ENCODE data around the gene TRPM4. TPM values are rescaled to one million over a fixed set of nuclear protein-coding genes. Genes with fewer than 3 reads are reported as not detected.

Gene TRPM4
- 13.4 and 23.1 TPM in 2 replicates for total RNA-seq

DNA sequence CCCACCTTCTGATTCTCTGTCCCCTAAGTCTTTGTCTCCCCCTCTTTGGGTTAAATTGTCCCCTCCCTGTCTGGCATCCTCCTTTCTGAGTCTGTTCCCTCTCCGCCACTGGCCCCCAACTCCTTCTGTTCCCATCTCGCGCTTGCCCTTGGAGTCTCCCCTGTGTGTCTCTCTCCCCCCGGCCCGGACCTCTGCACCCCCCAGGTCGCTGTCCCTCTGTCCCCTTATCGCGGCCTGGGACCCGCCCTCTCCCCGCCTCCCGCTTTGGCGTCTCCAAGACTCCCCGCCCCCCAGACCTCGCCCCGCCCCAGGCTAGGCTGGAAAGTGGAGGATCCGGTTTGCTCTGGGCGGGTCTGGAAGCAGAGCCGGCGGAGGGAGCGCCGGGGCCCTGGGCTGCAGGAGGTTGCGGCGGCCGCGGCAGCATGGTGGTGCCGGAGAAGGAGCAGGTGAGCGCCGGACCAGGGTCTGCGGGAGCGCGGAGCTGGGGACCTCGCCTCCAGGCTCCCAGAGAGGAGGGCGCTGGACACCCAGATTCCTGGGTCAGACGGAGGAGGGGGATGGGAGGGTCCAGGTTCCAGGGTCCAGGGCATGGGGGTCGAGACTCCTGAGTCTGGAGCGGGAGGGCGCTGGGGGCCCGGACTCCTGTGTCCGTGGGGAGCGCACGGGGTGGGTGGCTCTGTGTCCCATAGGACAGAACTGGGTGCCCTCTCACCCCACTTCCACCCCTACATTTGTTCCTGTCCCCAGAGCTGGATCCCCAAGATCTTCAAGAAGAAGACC is at the start of gene TRPM4:
TRPM4 (plus strand) TSS at position 348 of the 780 bp plus-strand sequence; CDS start at position 423, 75 bp downstream.

DNA sequence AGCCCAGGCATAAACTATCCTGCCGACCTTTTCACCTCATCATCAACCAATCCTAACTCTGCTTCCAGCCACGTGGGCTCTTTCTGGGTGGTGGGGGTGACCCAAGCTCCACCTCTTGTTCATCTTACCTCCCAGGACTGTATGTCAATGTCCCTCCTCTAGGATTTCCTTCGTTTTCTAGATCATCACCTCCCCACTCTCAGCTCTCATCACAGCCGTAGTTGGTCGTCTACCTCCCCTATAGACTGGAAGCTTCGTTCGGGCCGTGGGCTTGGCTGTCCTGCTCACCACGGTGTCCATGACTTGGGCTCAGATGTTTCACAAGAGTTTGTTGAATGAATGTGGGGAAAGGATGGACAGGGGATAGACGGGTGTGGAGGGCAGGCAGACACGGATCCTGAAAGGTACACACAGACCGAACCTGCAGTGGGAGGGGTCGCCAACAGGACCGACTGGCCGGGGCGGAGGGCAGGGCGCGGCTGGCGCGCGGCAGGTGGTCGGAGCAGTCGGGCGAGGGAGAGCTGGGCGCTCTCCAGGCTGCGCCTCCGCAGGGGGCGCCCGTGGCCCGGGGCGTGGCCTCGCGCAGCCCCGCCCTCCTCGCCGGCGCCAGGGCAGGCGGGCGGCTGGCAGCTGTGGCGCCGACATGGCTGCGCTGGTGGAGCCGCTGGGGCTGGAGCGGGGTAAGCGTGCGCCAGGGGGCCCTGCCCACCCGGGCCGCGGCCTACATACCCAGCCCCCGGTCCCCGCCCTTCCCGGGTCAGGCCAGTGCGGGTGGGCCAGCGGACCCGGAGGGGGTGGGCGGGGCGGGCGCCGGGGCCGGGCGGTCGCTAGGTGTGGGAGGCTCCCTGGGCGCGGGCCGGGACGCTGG is 43.6 kb upstream of the TRPM4 start, which contains the start of gene LIN7B:
LIN7B (plus strand) TSS at position 609 of the 868 bp plus-strand sequence; CDS start at position 644, 35 bp downstream.

GRCh38 chr19:49118565-49119410 is 38.8 kb upstream of the TRPM4 start, which contains the start of gene C19orf73:
TSS of gene C19orf73 (minus strand) at chr19:49119143. CDS start at chr19:49119022, 121 bp downstream.

DNA sequence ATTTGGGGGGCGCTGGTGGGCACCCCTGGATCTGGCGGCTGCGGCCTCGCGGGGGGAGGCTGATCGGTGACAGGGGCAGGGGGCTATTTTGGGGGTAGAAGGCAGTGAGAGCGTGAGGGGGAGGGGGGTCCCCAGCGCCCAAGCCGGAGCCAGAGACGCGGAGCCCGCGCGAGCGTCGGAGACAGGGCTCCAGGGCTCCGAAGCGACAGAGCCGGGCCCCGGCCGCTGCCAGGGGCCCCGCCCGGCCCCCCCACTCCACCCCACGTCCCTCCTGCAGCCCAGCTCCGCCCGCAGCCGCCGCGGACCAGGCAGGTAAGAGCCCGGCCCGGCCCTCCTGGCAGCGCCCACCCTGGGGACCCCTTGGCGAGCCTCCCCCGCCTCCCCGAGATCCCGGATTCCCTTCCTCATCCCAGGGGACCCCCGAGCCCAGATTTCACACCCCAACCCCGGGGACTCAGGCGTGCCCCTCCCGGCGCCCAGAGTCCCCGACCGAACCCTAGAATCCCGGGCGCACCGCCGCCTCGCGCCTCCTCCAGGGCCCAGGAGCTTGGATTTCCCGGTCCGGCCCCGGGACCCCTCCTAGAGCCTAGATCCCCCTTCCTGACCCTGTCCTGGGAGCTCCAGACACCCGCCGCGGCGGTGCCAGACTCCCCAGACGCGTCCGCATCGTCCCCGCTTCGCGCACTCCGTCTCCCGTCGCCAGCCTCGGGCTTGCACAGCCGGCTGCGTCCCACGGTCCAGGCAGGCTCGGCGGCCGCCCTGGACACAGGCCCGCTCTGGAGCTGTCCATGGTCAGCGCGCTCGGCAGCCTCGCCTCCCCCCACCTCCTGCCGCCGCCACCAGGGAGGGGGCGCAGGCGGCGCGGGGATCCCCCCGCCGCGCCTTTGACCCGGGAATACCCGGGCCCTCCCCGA is 37.9 kb upstream of the TRPM4 start, which contains the start of gene PPFIA3:
PPFIA3 (plus strand) TSS at position 134 of the 914 bp plus-strand sequence. CDS start 8,330 bp downstream, outside the sequence.

DNA sequence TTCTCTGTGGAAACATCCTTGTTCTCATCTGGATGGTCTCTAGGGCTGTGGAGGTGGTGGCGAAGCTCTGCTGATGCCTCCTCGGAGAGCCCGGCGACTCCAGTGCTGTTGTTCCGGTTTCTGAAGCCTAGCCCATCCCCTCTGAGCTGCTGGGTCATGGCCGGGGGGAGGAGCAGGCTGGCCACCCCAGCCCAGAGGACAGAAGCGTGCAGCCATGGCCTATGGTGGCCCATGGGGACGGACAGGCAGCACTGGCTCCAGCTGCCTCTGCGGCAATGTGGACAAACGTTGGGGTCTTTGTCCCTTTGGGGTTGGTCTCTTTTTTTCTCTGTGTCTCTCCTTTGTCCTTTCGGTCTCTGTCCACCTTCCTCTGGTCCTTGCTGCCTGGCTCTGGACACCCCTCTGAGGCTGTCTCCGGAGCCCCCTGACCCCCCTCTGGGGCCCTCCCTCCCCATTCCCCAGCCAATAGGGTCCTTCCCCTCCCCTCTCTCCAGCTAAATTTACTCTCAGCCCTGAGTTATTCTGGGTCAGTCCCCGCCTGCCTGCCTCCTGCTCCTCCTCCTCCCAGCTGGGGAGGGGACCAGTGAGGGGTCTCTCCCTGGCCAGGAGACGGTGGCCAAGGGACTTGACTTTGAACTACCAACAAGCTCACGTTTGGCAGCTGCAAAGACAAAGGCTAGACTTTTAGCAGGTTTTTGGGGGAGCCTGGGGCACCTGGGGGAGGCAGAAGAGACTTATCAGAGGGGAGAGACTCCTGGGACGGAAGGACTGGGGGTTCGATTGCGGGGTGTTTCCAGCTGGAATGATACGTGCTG is 2.4 kb upstream of the TRPM4 start, which contains the start of gene HRC:
HRC (minus strand) TSS at position 392 of the 815 bp plus-strand sequence; CDS start at position 233, 159 bp downstream.

Other genes starting within 250 kb of the TRPM4 start
- not detected in 2 replicates for gene DHDH, start 224.1 kb upstream of the TRPM4 start, total RNA-seq
- gene BAX, start 202.9 kb upstream of the TRPM4 start, total RNA-seq: 116 and 123 TPM in 2 replicates
- gene FTL, start 192.5 kb upstream of the TRPM4 start, total RNA-seq: 2,285 and 3,939 TPM in 2 replicates
- 47.5 and 55.9 TPM in 2 replicates for gene GYS1, start 164.5 kb upstream of the TRPM4 start, total RNA-seq
- gene RUVBL2, start 163.9 kb upstream of the TRPM4 start, total RNA-seq: 176 and 217 TPM in 2 replicates
- not detected in 2 replicates for gene LHB, start 140.7 kb upstream of the TRPM4 start, total RNA-seq
- gene CGB3, start 133.5 kb upstream of the TRPM4 start, total RNA-seq: not detected in 2 replicates
- gene CGB2, start 125.9 kb upstream of the TRPM4 start, total RNA-seq: not detected in 2 replicates
- gene CGB1, start 120.9 kb upstream of the TRPM4 start, total RNA-seq: not detected in 2 replicates
- gene CGB5, start 113.9 kb upstream of the TRPM4 start, total RNA-seq: not detected in 2 replicates
- not detected in 2 replicates for gene CGB8, start 108.7 kb upstream of the TRPM4 start, total RNA-seq
- gene CGB7, start 100.0 kb upstream of the TRPM4 start, total RNA-seq: 0.23 and 0.30 TPM in 2 replicates
- gene NTF4, start 93.0 kb upstream of the TRPM4 start, total RNA-seq: 0.30 TPM in 1 of 2 replicates, not detected in the other
- gene KCNA7, start 85.1 kb upstream of the TRPM4 start, total RNA-seq: not detected in 2 replicates
- 86.7 and 121 TPM in 2 replicates for gene SNRNP70, start 72.3 kb upstream of the TRPM4 start, total RNA-seq
- 6.3 and 13.7 TPM in 2 replicates for gene LIN7B, start 43.4 kb upstream of the TRPM4 start, total RNA-seq
- gene C19orf73, start 38.6 kb upstream of the TRPM4 start, total RNA-seq: 0.89 and 0.97 TPM in 2 replicates
- gene PPFIA3, start 38.2 kb upstream of the TRPM4 start, total RNA-seq: 3.3 and 8.0 TPM in 2 replicates
- gene HRC, start 2.4 kb upstream of the TRPM4 start, total RNA-seq: 0.14 TPM in 1 of 2 replicates, not detected in the other
- gene SLC6A16, start 167.4 kb downstream of the TRPM4 start, total RNA-seq: under 0.01 and 0.14 TPM in 2 replicates
- gene CD37, start 177.6 kb downstream of the TRPM4 start, total RNA-seq: under 0.01 TPM in 1 of 2 replicates, not detected in the other
- 20.8 and 22.2 TPM in 2 replicates for gene TEAD2, start 204.6 kb downstream of the TRPM4 start, total RNA-seq
- gene DKKL1, start 206.1 kb downstream of the TRPM4 start, total RNA-seq: 0.59 TPM in 1 of 2 replicates, not detected in the other
- not detected in 2 replicates for gene KASH5, start 230.5 kb downstream of the TRPM4 start, total RNA-seq